Small intestine (tissue), 7 donors: ENCODE data around the gene ART1. TPM values are rescaled to one million over a fixed set of nuclear protein-coding genes. Genes with fewer than 3 reads are reported as not detected.
A peak's percentile ranks its signal among the peaks of the same experiment; 100 is the strongest.

ENCODE experiments used
- DNase-seq, 2 donors: peaks; one replicate each; pipeline versions ENCODE4 v3.0.0 to v3.0.0-alpha.2; 2013
- FAIRE-seq: peaks from 2 replicates; lab custom pipeline; 2012; peaks lifted over from hg19 to GRCh38; lab: Jason Lieb, UNC
- H3K27ac ChIP-seq, 3 donors: one replicate each; pipeline ENCODE4 v1.5.1; 2013; ENCODE audit warnings: low read length in 2 of 3, mild to moderate bottlenecking in 2 of 3, control low read depth in 1 of 3, inconsistent platforms in 1 of 3, low read depth in 1 of 3, moderate library complexity in 1 of 3
- H3K27me3 ChIP-seq, 3 donors: one replicate each; pipeline ENCODE4 v1.6.1; 2013; ENCODE audit warnings: low read length in 3 of 3, inconsistent platforms in 1 of 3; ENCODE audit not compliant: control insufficient read depth in 3 of 3, insufficient read depth in 3 of 3
- H3K36me3 ChIP-seq, 3 donors: one replicate each; pipeline ENCODE4 v1.6.1; 2013; ENCODE audit warnings: low read length in 3 of 3, inconsistent platforms in 1 of 3, low read depth in 1 of 3, mild to moderate bottlenecking in 1 of 3, moderate library complexity in 1 of 3; ENCODE audit not compliant: control insufficient read depth in 3 of 3, insufficient read depth in 2 of 3
- H3K4me1 ChIP-seq, 3 donors: one replicate each; pipeline ENCODE4 v1.6.1; 2013; ENCODE audit warnings: low read length in 2 of 3, inconsistent platforms in 1 of 3, low read depth in 1 of 3, mild to moderate bottlenecking in 1 of 3, moderate library complexity in 1 of 3; ENCODE audit not compliant: control insufficient read depth in 3 of 3, insufficient read depth in 2 of 3
- H3K4me3 ChIP-seq, 3 donors: one replicate each; pipeline ENCODE4 v1.5.1; 2013; ENCODE audit warnings: low read length in 3 of 3, control low read depth in 1 of 3, inconsistent platforms in 1 of 3, low read depth in 1 of 3, mild to moderate bottlenecking in 1 of 3, moderate library complexity in 1 of 3
- H3K9me3 ChIP-seq, 2 donors: one replicate each; pipeline ENCODE4 v1.6.1; 2013; ENCODE audit warnings: low read depth in 1 of 2, low read length in 1 of 2; ENCODE audit not compliant: control insufficient read depth in 2 of 2, insufficient read depth in 1 of 2
- WGBS, 3 donors: extraction: QIAGEN DNeasy Blood & Tissue Kit; methylation state at CpG; one replicate each; pipeline ENCODE4 v1.1.7; 2013; 5-methylcytosine and 5-hydroxymethylcytosine counted together
- polyA plus RNA-seq, 4 donors: library from polyadenylated mRNA; stranded (reverse) in 3 of 4; unstranded in 1 of 4; fragments of 200-250 nt in 3 of 4; fragments of 120-200 nt in 1 of 4; gene quantifications; one replicate each; pipeline versions ENCODE4 v1.2.1 to v1.2.3, GENCODE V29; 2013
- donor health status: healthy with polysubstance abuse.
- donor health status: control.
- donor health status: control.
- donor health status: Bipolar disorder and iron deficiency.
- donor health status: healthy.

ART1 gene
- polyA plus RNA-seq, 4 donors, result 0.04 TPM; not detected in 3

- FAIRE-seq (no peak), DNase-seq (no peak)
- Histone ChIP-seq H3K36me3 (peaks cover 12 to 46% (median 24%) of the 10 kb centered on the region in 3 donors), H3K4me1 (no peaks in the 10 kb centered on the region), H3K4me3 (no peak overlapping the region), H3K9me3 (no peaks in the 10 kb centered on the region), H3K27ac (no peak overlapping the region), H3K27me3 (no peaks in the 10 kb centered on the region)
- WGBS, 3 donors, result 74 to 89% (median 81%) methylated on average over 3 of the region's 3 CpGs
These were observed 58.5 kb downstream of the ART1 start for GRCh38 chr11:3703383-3703782.

GRCh38 chr11:3707176-3707575, 62.2 kb downstream of the ART1 start:
- DNase-seq, result no peak
- no peak for FAIRE-seq
- no peaks in the 10 kb centered on the region for H3K27me3 ChIP-seq
- H3K27ac ChIP-seq, result no peak overlapping the region
- H3K4me1 ChIP-seq, result no peaks in the 10 kb centered on the region
- WGBS, 3 donors, result 91 to 93% (median 93%) methylated on average over 2 of the region's 2 CpGs
- no peak overlapping the region for H3K4me3 ChIP-seq
- peaks cover 11 to 34% (median 14%) of the 10 kb centered on the region in 3 donors for H3K36me3 ChIP-seq
- no peaks in the 10 kb centered on the region for H3K9me3 ChIP-seq

GRCh38 chr11:3709977-3710376, 65.0 kb downstream of the ART1 start:
- FAIRE-seq, result no peak

DNA sequence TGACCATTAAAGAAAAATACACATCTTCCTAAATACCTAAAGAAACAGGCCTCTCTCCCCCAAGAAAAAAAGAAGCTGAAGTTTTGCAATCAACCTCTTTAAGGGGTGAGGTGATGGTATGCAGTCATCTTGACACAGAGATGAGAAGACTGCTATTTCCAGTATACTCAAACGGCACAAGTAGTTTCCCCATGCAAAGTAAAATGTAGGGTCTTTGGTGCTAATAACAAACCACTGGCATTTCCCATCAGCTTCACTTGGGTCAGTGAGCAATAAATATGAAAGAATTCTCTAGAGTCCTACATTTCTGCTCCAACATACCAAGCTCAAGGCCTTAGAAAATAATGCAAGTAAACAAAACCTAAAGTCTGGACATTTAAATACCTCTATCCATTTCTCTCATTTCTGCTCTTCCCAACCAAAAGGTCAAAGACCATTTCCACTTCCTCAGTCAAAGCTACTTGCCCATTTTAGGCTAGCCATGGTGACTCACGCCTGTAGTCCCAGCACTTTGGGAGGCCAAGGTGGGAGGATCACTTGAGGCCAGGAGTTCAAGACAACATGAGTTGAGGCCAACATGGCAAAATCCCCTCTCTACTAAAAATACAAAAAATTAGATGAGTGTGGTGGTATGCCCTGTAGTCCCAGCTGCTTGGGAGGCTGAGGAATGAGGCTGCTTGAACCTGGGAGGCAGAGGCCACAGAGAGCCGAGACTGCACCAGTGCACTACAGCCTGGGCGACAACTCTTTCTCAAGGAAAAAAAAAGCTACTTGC, 65.7 kb downstream of the ART1 start:
- Histone ChIP-seq H3K4me1 (no peaks in the 10 kb centered on the region), H3K27ac (no peak overlapping the region), H3K9me3 (no peaks in the 10 kb centered on the region), H3K27me3 (no peaks in the 10 kb centered on the region), H3K36me3 (peaks cover 11 to 35% (median 14%) of the 10 kb centered on the region in 3 donors), H3K4me3 (no peak overlapping the region)
- FAIRE-seq (no peak), DNase-seq (no peak)
- 93 to 96% (median 96%) methylated on average over 4 of the region's 4 CpGs for WGBS, 3 donors

More at GRCh38 chr11:3709977-3710376, 65.0 kb downstream of the ART1 start:
- 91 to 93% (median 93%) methylated on average over 1 of the region's 1 CpG for WGBS, 3 donors
- H3K36me3 ChIP-seq, result peaks cover 13 to 28% (median 17%) of the 10 kb centered on the region in 3 donors
- H3K9me3 ChIP-seq, result no peaks in the 10 kb centered on the region
- DNase-seq, result no peak
- no peaks in the 10 kb centered on the region for H3K27me3 ChIP-seq
- H3K4me1 ChIP-seq, result no peaks in the 10 kb centered on the region
- no peak overlapping the region for H3K27ac ChIP-seq
- H3K4me3 ChIP-seq, result no peak overlapping the region

- H3K4me1 ChIP-seq, result no peaks in the 10 kb centered on the region
- H3K4me3 ChIP-seq, result no peak overlapping the region
- 18 to 60% (median 34%) methylated on average over 6 of the region's 6 CpGs for WGBS, 3 donors
- H3K36me3 ChIP-seq, result peaks cover 15 to 39% (median 19%) of the 10 kb centered on the region in 3 donors
- no peak for FAIRE-seq
- H3K27me3 ChIP-seq, result no peaks in the 10 kb centered on the region
- H3K27ac ChIP-seq, result no peak overlapping the region
- no peaks in the 10 kb centered on the region for H3K9me3 ChIP-seq
- peak; percentile 26 to 39 for DNase-seq
These were observed 67.3 kb downstream of the ART1 start for GRCh38 chr11:3712274-3712673.

Other genes starting within 250 kb of the ART1 start
- under 1 TPM in 2 of 4 donors, not detected in 2; 0.09 to 0.25 TPM for gene ART5, start 3.1 kb upstream of the ART1 start, polyA plus RNA-seq
- 1 to 10 TPM; 1.0 to 2.7 (median 1.7) TPM for gene CHRNA10, start 26.3 kb downstream of the ART1 start, polyA plus RNA-seq
- gene NUP98, start 152.4 kb downstream of the ART1 start, polyA plus RNA-seq, result 10 to 100 TPM; 14.1 to 53.1 (median 24.4) TPM
- 100 to 1,000 TPM in 1 of 4 donors, 10 to 100 TPM in 3; 18.9 to 106 (median 24.1) TPM for gene PGAP2, start 163.4 kb downstream of the ART1 start, polyA plus RNA-seq
- gene RHOG, start 195.8 kb downstream of the ART1 start, polyA plus RNA-seq, result 100 to 1,000 TPM in 1 of 4 donors, 10 to 100 TPM in 3; 45.5 to 114 (median 74.3) TPM
- 10 to 100 TPM in 2 of 4 donors, 1 to 10 TPM in 2; 5.6 to 27.9 (median 11.7) TPM for gene STIM1, start 210.5 kb downstream of the ART1 start, polyA plus RNA-seq